IPS-NIHi11 (cell line): ENCODE data around the gene HOXD9.
A peak's percentile ranks its signal among the peaks of the same experiment; 100 is the strongest.

Source experiments
- DNase-seq: peaks from one replicate; pipeline ENCODE4 v3.0.0; 2012; ENCODE audit warnings: mixed read lengths, low spot score

HOXD9 gene

GRCh38 chr2:176124110-176124946, 1.8 kb downstream of the HOXD9 start:
- no peak for DNase-seq

GRCh38 chr2:176124947-176125771, 2.6 kb downstream of the HOXD9 start:
- no peak for DNase-seq

- no peak for DNase-seq
Measured at GRCh38 chr2:176125772-176126054, 3.2 kb downstream of the HOXD9 start.

GRCh38 chr2:176126929-176127773, 4.6 kb downstream of the HOXD9 start:
- DNase-seq = peak; percentile 28

- no peak for DNase-seq
Measured at GRCh38 chr2:176127774-176128072, 5.2 kb downstream of the HOXD9 start.

- no peak for DNase-seq
Measured at GRCh38 chr2:176128172-176128981, 5.9 kb downstream of the HOXD9 start.

- peak; percentile 68 for DNase-seq
Measured at GRCh38 chr2:176128982-176129796, 6.7 kb downstream of the HOXD9 start, which contains the start of gene HOXD8. TSS of gene HOXD8 (plus strand) at chr2:176129705. CDS start at chr2:176130367, 662 bp downstream.

- DNase-seq = no peak
Measured at GRCh38 chr2:176129813-176130146, 7.3 kb downstream of the HOXD9 start.

GRCh38 chr2:176130147-176130956, 7.8 kb downstream of the HOXD9 start:
- peak; percentile 59 for DNase-seq

- no peak for DNase-seq
Measured at GRCh38 chr2:176130957-176131847, 8.7 kb downstream of the HOXD9 start.

GRCh38 chr2:176131848-176132158, 9.3 kb downstream of the HOXD9 start:
- DNase-seq = no peak

- DNase-seq = no peak
Measured at GRCh38 chr2:176132205-176133171, 10.0 kb downstream of the HOXD9 start.

GRCh38 chr2:176133389-176133788, 10.9 kb downstream of the HOXD9 start:
- no peak for DNase-seq

- no peak for DNase-seq
Measured at GRCh38 chr2:176134035-176134434, 11.5 kb downstream of the HOXD9 start.

GRCh38 chr2:176135035-176135440, 12.5 kb downstream of the HOXD9 start:
- DNase-seq = no peak

GRCh38 chr2:176136374-176137251, 14.1 kb downstream of the HOXD9 start:
- peak; percentile 50 for DNase-seq

- no peak for DNase-seq
Measured at GRCh38 chr2:176137252-176137580, 14.7 kb downstream of the HOXD9 start.
